ENCODE data around the gene BTBD16.

BTBD16 gene

DNA sequence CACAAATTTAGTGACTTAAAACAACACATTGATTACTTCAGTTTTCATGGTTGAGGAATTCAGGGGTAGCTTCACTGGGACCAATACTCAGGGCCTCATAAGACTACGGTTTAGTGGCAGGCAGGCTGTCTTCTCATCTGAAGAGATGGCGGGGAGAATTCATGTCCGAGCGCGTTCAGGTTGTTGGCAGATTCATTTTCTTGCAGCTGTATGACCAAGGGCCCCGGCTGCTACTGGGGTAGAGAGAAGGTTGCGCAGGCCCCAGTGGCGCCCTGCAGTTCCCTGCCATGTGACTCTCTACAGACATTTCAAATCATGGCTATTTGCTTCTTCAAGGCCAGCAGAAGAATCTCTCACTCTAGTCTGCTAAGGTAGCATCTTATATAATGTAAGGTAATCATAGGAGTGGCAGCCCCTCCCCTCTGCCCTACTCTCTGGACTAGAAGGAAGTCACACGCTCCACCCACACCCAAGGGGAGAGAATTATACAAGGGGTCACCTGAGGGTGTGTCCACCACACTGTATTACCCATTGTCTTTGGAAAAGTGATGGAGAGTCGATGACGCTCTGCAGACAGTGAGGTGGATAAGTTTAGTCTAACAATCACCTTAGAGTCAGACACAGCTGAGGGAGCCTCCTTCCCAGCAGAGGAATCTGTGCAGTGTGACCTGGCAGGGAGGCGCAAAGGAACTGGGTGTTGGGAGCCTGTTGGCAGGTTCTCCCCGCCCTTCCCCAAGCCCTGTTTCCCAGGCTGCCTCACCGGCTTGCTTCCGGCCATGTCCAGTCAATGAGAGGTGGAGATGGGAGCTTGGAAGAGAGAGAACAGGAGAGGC lies 67.7 kb downstream of the BTBD16 start:
- no peak for TF ChIP-seq Cebpa-rat (IDR thresholded peaks at IDR 0.05)
- Histone ChIP-seq H3K9me3 (no peaks in the 10 kb centered on the region), H3K36me3 (no peaks in the 10 kb centered on the region), H4K20me1 (no peaks in the 10 kb centered on the region), H3K4me3 (no peak overlapping the region), H3K4me1 (peaks cover 19% of the 10 kb centered on the region), H3K27ac (no peak overlapping the region), H3K4me2 (no peak overlapping the region), H3K27me3 (no peaks in the 10 kb centered on the region), H3K9ac (no peak overlapping the region)

DNA sequence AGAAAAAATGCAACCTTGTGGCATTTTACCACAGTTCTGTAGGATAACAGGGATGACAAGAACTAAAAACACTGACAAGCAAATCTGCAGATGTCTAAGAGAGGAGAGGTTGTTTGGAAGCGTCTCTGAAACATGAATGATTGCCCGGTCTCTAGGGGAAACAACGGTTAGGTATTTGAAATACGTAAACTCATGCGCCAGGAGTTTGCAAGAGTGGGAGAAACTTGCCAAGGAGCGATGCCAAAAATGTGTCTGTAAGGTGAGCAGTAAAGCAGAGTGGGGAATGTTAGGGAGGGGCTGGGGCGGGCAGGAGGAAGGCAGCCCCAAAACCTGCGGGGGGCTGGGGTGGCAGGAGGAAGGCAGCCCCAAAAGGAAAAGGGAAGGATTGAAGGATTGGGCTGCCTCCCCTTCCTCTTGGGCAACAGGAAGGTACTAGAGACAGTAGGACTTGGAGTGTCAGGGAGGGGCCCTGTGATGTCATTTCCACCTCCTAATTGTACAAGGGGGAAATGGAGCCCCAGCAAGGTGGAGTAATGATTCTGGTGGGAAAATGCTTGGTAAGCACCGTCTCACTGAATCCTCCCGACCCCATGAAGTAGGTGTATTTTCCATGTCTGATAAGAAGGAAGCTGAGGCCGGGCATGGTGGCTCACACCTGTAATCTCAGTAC lies 70.2 kb downstream of the BTBD16 start:
- no peak overlapping the region for H3K27ac ChIP-seq
- no peaks in the 10 kb centered on the region for H3K36me3 ChIP-seq
- H3K4me1 ChIP-seq = peaks cover 31% of the 10 kb centered on the region
- H3K4me3 ChIP-seq = no peak overlapping the region
- H3K4me2 ChIP-seq = no peak overlapping the region
- H3K9me3 ChIP-seq = peaks cover 3% of the 10 kb centered on the region; the same call in 1 of the 2 replicates
- no peaks in the 10 kb centered on the region for H4K20me1 ChIP-seq
- no peak overlapping the region for H3K9ac ChIP-seq
- no peak for TF ChIP-seq Cebpa-rat (IDR thresholded peaks at IDR 0.05)
- H3K27me3 ChIP-seq = no peaks in the 10 kb centered on the region

GRCh38 chr10:122342293-122343134 lies 71.4 kb downstream of the BTBD16 start:
- no peaks in the 10 kb centered on the region for H3K27me3 ChIP-seq
- no peak overlapping the region for H3K4me3 ChIP-seq
- no peak for TF ChIP-seq Cebpa-rat (IDR thresholded peaks at IDR 0.05)
- no peak overlapping the region for H3K27ac ChIP-seq
- peaks cover 8% of the 10 kb centered on the region; the same call in 1 of the 2 replicates for H3K9me3 ChIP-seq
- no peak overlapping the region for H3K9ac ChIP-seq
- no peaks in the 10 kb centered on the region for H3K36me3 ChIP-seq
- H3K4me2 ChIP-seq = peak overlapping the region; percentile 65; the same call in 1 of the 2 replicates
- H4K20me1 ChIP-seq = no peaks in the 10 kb centered on the region
- peaks cover 43% of the 10 kb centered on the region for H3K4me1 ChIP-seq

GRCh38 chr10:122343135-122343800 lies 72.2 kb downstream of the BTBD16 start:
- Histone ChIP-seq H3K9ac (no peak overlapping the region), H3K27ac (no peak overlapping the region), H3K27me3 (no peaks in the 10 kb centered on the region), H3K4me3 (no peak overlapping the region), H3K9me3 (peaks cover 8% of the 10 kb centered on the region; the same call in 1 of the 2 replicates), H3K36me3 (no peaks in the 10 kb centered on the region), H3K4me1 (peaks cover 46% of the 10 kb centered on the region), H3K4me2 (peak overlapping the region; percentile 65), H4K20me1 (no peaks in the 10 kb centered on the region)
- TF ChIP-seq Cebpa-rat (IDR thresholded peaks at IDR 0.05) = no peak

GRCh38 chr10:122343936-122344335 lies 72.8 kb downstream of the BTBD16 start:
- peaks cover 8% of the 10 kb centered on the region; the same call in 1 of the 2 replicates for H3K9me3 ChIP-seq
- no peaks in the 10 kb centered on the region for H4K20me1 ChIP-seq
- no peak overlapping the region for H3K4me3 ChIP-seq
- H3K4me1 ChIP-seq = peaks cover 51% of the 10 kb centered on the region
- peak overlapping the region; percentile 65 for H3K4me2 ChIP-seq
- H3K9ac ChIP-seq = no peak overlapping the region
- TF ChIP-seq Cebpa-rat (IDR thresholded peaks at IDR 0.05) = no peak
- no peaks in the 10 kb centered on the region for H3K27me3 ChIP-seq
- H3K27ac ChIP-seq = no peak overlapping the region
- no peaks in the 10 kb centered on the region for H3K36me3 ChIP-seq

DNA sequence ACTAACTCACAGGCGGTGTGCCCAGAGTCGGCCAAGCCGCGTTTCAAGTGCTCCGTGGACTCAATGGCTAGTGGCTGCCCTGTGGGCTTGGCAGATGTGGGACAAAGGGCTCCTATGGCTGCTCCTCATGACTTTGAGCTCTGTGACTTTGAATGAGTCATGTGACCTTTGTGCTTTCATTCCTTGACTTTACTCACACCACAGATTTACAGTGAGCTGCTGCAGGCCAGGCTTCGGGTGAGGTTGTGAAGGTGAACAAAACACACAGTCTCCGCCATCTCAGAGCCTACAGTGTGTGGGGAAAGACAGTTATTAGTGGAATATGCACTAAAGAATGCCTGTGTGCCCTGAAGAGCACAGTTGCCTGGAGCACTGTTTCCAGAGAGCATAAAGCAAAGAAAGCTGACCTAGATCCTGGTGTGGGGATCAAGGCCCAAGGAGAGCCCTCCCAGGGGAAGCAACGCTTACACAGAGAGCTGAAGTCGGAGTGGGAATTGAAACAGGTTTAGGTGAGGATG lies 73.7 kb downstream of the BTBD16 start:
- Histone ChIP-seq H3K9ac (no peak overlapping the region), H3K27me3 (no peaks in the 10 kb centered on the region), H3K9me3 (peaks cover 8% of the 10 kb centered on the region; the same call in 1 of the 2 replicates), H4K20me1 (no peaks in the 10 kb centered on the region), H3K36me3 (no peaks in the 10 kb centered on the region), H3K4me2 (peak overlapping the region; percentile 65), H3K27ac (no peak overlapping the region), H3K4me3 (no peak overlapping the region), H3K4me1 (peaks cover 59% of the 10 kb centered on the region)
- TF ChIP-seq Cebpa-rat (IDR thresholded peaks at IDR 0.05) = no peak

GRCh38 chr10:122346326-122346950 lies 75.3 kb downstream of the BTBD16 start:
- Histone ChIP-seq H3K9ac (no peak overlapping the region), H3K27ac (no peak overlapping the region), H3K4me3 (no peak overlapping the region), H3K9me3 (peaks cover 8% of the 10 kb centered on the region; the same call in 1 of the 2 replicates), H4K20me1 (no peaks in the 10 kb centered on the region), H3K4me2 (peak overlapping the region; percentile 41), H3K36me3 (no peaks in the 10 kb centered on the region), H3K4me1 (peaks cover 64% of the 10 kb centered on the region), H3K27me3 (no peaks in the 10 kb centered on the region)
- TF ChIP-seq Cebpa-rat (IDR thresholded peaks at IDR 0.05) = no peak

- H3K9me3 ChIP-seq = peaks cover 8% of the 10 kb centered on the region; the same call in 1 of the 2 replicates
- H3K36me3 ChIP-seq = no peaks in the 10 kb centered on the region
- H3K27me3 ChIP-seq = no peaks in the 10 kb centered on the region
- H4K20me1 ChIP-seq = no peaks in the 10 kb centered on the region
- no peak overlapping the region for H3K27ac ChIP-seq
- no peak for TF ChIP-seq Cebpa-rat (IDR thresholded peaks at IDR 0.05)
- peak overlapping the region; percentile 41 for H3K4me2 ChIP-seq
- no peak overlapping the region for H3K4me3 ChIP-seq
- H3K9ac ChIP-seq = no peak overlapping the region
- peaks cover 64% of the 10 kb centered on the region for H3K4me1 ChIP-seq
Measured at GRCh38 chr10:122347170-122347841, 76.2 kb downstream of the BTBD16 start.
